22Rv1 (cell line): ENCODE data around the gene NDRG4.

ENCODE experiments used
- CTCF ChIP-seq: fragments of 450-650 bp; IDR thresholded peaks from 2 replicates; pipeline ENCODE4 v1.5.1; 2017; ENCODE audit warnings: mild to moderate bottlenecking
- ZFX ChIP-seq: fragments of 450-650 bp; IDR thresholded peaks from 2 replicates; pipeline ENCODE4 v1.6.1; 2017; ENCODE audit warnings: antibody characterized with exemption, borderline replicate concordance

GRCh38 chr16:58530179-58530578, 30.2 kb downstream of the NDRG4 start:
- TF ChIP-seq CTCF (no peak), ZFX (no peak)
